ENCODE data around the gene NECTIN1.

NECTIN1 gene

DNA sequence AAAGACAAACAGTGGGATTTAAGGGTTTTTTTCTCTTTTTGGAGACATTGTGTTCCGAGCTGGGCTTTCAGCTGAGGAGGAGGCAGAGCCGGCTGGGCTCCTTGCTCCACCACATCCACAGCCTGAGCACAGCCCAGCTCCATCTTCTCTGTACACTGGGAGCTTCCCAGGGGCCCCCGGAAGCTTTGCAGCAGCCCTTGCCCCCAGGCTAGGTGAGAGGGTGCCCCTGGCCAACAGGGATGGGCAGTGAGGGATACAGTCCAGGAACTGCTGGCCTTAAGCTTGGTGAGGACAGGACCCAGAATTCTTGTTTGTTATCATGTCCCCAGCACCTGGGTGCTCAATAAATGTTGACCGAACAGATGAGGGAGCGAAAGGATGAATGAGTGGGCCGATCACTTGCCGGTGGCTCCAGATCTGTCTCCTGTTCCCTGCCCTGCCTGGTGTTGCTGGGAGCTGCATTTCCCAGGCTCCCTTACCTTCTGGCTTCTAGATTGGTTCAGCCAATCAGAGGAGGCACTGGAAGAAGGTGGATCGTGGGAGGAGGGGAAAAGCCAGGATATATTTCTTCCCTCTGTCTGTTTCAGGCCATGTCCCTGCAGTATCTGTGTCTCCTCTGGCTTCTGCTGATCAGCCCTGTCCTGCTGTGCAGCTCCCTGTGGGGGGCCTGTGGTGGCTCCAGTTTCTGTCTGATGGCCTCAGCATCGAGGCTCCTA lies 26.5 kb upstream of the NECTIN1 start:
- DNase-seq, result no peak

DNA sequence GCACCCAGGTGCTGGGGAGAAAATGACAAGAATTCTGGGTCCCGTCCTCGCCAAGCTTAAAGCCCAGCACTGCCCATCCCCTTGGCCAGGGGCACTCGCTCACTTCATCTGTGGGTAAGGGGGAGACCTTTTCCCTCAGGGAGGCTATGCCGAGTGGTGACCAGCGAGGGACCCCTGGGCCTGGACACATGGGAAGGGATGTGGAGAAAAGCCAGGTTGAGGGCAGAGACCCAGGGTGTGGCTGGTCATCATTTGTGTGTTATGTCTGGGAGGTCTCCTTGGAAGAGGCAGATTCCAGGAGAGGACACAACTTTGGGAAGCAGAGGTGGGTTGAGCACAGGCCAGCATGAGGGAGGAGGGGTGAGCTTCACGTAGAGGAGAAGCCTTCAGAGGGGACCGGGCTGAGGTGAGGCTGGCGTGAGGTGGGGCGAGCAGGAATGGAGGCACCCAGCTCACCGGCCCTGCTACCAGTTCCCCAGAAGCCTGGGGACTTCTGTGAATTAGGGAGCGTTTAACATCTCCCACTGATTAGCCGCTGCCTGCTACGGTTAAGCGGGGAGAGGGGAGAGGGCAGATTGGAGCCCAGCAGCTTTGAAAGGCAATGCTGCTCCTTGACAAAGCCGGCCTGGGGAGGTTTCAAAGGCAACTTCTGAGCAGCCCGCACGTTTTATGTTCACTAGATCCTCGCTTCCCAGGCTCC lies 25.8 kb upstream of the NECTIN1 start:
- no peak for DNase-seq

DNA sequence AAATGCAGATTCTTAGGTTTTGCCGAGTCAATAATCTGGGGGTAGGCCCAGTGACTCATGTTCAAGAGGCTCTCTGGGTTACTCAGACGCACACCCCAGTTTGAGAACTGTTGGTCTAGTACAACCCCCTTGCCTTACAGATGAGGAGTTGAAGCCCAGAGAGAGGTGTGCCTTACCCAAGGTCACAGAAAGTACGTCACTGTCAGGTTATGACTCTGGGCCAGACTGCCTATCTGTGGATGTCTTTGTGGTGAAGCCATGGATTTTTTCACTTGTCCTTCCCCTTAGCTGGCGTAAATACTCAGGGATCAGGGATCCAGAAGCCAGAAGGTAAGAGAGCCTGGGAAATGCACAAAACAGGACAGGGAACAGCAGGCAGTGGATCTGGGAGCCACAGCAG lies 25.2 kb upstream of the NECTIN1 start:
- no peak for DNase-seq

DNA sequence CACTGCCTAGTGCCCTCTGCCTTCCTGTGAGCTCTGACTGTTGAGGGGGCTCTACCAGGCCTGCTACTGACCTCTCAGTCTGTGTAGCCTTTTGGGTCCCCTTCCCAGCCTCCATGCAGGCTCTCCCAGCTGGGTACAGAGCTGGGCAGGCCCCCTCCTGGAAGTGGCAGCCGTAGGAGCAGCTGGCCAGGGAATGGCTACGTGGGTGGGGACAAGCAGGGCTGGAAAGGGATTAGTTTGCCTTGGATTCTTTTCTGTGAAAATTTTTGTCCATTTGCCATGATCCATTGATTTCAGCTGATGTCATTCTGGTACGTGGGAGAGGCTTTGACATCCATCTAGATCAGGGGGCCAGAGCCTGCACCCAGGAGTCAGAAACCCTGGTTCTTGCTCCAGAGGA lies 23.9 kb upstream of the NECTIN1 start:
- peak; percentile 65 for DNase-seq

DNA sequence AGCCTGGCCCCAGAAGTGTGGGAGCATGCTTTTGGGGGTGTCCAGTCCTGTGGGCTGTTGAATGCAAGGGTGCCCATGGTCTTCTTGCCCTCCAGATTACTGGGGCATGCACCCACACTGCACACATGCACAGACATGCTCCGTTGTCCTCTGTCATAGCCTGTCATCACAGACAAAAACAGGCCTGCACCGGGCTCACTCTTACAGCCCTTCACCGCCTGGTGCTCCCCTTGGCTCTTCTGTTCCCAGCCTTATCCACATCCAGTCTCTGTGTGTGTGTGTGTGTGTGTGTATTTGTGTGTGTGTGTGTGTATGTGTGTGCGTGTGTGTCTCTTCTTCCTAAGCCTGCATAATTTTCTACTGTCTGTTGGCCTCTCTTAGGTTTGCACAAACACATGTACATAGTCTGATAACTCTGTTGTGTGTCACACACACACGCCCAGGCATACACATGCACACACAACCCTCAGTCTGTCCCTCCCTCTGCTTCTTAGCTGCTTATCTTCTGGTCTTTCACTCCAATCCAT lies 23.4 kb upstream of the NECTIN1 start:
- no peak for DNase-seq

DNA sequence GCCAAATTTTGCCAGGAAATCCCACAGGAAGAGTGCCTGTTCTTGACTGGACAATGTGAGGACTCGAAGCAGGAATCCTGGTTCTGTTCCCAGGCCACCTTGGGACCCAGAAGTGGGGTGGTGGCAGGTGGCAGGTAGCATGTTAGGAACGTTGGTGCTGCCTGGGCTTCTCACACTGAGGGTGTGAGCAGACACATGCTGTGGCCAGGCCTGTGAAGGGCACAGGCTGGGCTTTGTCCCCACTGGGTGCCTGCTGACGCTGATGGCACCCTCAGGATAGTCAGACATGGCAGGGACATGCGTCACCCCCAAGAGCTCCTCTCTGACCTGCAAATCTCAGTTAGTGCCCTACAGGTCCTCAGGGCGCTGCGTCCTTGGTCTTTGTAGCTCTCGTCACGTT lies 21.1 kb upstream of the NECTIN1 start:
- DNase-seq, result no peak

DNA sequence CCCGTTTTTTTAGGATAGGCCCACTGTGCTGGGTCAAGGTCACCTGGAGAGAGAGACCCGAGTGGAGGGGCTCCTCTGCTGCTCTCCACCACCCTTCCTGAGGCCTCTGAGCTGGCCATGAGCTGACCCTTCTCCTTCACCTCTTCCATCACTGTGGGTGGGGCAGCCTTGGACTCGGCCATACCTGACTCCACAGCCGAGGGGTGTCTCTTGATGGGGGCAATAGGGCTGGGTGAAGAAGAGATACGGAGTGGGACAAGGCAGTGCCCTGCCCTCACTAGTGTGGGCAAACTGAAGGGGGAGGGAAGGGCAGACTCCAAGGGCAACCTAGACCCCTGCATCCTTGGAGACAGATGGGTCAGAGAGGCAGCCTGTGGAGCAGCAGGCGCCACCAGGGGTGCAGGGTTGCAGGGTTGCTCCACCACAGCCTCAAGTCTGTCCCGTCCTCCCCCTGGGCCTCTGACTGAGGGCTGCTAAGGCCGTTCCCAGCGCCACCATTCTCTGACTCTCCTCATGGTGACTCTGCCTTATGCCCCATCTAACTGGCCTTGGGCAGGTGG lies 20.1 kb upstream of the NECTIN1 start:
- DNase-seq, result no peak

DNA sequence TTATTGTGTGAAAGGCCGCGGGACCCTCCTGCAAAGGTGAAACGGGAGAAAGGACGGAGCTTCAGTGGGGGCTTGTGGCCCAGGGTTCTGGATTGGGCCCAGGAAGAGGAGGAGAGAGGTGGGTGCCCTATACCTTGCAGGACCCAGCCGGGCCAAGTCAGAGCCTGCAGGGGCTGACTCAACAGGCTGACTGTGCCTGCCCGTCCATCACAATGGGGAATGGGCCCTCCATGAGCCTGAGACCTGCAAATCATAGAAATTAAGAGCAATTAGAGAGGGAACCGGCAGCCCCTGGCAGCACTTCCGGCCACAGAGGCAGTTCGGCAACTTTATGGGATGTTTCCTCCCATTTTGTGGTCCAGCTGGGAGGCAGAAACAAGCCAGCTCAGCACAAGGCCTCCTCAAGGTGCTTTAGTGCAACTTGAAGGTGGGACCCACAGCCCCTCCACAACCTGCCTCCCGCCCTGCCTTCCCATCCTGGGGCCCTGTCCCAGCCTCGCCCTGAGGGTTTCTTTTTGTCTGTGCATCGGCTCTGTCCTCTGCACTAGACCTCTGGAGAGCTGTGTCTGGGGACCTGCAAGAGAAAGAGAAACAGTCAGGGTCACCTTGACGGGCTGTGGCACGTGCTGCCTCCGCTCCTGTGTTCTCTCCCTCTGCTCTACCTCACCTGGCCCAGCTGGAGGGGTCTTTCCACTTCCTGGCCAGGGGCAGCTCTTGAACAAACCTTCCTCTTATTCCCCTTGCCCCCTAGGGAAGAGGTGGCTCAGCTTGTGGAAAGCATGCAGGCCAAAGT lies 19.1 kb upstream of the NECTIN1 start:
- no peak for DNase-seq

DNA sequence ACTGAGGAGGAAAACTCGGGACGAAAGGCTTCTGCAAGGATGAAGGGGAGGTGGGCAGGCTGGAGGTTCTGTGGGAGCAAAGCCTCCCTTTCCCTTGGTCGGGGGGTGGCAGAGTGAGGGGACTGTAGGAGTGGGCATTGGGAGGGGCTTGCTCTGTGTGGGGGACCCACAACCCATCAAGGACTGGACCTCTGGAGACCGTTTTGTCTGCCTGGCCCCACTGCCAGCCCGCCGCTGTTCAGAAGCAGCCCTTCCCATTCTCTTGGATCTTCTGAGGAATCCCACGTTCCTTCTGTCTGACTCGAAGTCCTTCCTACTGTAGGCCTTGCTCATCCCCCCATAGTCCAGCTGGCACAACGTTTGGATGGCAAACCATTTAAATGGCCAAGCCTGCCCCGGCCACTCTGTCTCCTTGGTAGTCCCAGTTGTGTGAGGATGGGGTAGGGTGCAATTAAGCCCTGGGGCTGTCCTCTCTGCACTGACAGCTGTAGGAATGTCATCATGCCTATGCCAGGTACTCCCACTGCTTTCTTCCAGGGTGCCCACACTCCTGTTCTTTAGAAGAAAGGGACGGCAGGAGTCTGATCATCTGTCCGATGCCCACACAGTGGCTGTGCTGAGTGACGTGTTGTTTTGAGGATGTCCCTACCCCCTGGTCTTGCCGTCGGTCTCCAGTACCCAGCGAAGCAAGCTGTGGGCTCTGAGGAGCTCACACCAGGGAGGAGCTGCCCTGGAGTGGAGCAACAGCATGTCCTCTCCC lies 17.0 kb upstream of the NECTIN1 start:
- no peak for DNase-seq

DNA sequence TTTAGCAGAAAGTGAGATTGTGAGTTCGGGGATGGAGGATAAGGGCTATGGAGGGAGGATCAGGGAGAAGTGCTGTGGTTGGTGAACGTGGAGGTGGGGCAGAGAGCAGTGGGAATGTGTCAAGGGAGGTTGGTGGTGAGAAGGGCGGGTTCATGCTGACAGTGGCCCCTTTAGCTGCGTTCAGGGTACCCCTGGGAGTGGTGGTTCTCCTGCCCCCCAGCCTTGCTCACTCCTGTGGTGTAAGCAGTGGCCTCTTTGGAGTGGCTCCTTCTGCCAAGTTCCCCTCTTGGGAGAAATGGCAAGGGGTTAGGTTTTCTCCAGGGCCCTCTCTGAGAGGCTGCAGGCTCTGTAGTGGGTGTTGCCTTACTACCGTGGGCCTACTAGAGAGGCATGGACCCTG lies 16.1 kb upstream of the NECTIN1 start:
- no peak for DNase-seq

DNA sequence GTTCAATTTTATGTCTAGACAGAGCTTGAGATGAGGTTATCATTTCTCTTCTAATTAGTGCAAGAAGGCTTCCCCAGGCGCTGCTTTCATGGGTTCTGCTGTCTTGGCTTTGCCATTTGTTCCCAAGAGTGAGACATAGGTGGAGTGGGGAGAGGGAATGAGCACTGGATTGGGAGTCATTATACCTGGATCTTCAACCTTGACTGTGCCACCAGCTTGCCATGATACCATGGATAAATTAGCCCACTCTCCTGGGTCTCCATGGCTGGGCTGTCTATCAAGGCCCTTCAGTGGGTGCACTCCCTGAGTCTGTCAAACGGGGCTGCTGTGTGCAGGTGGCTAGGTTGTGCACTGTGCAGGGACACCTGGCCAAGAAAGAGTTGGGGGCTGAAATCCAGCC lies 15.6 kb upstream of the NECTIN1 start:
- DNase-seq, result no peak

DNA sequence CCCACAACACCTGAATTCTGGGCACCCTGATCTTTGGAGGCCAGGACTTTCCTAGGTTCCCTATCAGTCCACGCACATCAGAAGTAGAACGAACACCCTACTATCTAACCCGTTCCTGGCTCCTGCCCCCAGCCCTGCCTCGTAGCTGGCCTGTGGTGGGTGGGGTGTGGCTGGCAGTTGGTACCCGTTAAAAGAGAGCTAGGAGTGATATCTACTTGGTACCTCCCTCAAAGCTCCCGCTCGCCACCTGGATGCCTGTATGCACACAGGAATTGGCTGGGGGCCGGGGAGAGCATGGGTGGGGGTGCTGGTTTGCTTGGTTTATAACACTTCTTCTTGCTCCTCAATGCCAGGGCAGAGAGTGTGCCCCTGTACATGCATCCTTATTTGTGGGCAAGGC lies 14.0 kb upstream of the NECTIN1 start:
- DNase-seq, result no peak

DNA sequence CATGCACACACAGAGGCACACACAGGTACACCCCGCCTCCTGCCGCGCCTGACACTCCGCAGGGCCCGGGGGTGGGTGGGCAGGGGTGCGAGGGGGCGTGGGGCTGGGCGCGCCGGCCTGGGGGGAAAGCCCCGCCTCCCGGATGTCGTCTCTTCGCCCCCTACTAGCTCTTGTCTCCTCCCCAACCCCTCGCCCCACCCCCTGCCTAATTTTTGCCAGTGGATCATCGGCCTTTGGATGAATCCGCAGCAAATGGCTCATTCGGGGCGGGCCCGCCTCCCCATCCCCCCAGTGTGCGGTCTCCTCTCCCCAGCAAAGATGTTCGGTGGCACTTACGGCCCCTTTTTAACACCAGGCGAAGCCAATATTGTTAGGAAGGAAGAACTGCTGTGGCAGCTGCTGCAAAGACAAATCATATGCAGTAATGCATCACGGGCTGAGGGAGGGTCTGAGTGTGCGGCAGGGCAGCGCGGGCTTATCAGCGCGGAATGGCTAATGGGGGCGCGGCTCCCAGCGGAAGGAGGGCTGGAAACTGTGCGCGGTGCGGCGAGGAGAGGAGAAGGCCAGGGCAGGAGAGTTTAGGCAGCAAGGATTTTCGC lies 13.4 kb upstream of the NECTIN1 start:
- DNase-seq, result peak; percentile 72

DNA sequence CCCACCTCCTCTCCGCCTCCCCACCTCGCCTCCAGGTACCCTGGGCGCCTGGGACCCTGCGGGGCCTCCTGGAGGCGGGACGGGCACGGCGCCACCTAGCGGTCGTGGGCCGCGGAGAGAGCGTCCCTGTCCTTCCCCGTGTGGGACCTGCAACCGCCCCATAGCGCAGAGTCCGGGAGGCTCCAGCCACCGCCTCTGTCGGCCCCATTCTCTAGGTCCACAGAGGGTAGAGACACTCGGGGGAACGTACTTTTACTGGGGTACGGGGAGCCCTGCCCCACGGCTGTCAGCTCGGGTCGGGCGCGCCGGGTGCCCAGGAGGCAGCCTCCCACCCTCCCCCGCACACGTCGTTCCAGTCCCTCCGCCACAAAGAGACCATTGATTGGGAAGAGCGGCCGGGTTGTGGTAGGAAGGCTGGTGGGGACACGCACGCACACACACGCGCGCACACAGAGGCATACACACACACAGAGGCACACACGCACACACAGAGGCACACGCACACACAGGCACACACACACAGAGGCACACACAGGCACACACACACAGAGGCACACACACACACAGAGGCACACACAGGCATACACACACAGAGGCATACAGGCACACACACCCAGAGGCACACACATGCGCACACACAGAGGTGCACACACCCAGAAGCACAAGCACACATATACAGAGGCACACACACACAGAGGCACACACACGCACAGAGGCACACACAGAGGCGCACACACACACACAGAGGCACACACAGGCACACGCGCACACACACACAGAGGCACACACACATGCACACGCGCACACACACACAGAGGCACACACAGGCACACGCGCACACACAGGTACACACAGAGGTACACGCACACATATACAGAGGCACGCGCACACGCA lies 12.6 kb upstream of the NECTIN1 start:
- DNase-seq, result peak; percentile 66

DNA sequence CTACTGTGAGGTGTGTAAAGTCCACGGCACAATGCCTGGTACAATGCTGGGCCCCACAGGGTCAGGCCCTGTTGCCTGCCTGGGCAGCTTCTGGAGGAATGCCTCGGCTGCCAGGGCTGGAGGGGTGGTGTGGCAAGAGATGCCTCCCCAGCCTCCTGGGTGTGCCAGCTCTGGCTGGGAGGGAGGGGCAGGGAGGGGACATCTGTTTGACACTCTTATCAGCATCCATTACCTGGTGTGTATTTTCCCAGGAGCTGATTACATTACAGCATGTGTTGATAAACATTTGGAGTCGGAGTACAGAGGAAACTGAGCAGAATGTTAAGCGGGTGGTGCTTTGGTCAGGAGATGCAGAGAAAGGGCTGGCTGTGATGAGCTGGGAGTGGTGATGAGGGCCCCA lies 11.0 kb upstream of the NECTIN1 start:
- DNase-seq, result no peak

DNA sequence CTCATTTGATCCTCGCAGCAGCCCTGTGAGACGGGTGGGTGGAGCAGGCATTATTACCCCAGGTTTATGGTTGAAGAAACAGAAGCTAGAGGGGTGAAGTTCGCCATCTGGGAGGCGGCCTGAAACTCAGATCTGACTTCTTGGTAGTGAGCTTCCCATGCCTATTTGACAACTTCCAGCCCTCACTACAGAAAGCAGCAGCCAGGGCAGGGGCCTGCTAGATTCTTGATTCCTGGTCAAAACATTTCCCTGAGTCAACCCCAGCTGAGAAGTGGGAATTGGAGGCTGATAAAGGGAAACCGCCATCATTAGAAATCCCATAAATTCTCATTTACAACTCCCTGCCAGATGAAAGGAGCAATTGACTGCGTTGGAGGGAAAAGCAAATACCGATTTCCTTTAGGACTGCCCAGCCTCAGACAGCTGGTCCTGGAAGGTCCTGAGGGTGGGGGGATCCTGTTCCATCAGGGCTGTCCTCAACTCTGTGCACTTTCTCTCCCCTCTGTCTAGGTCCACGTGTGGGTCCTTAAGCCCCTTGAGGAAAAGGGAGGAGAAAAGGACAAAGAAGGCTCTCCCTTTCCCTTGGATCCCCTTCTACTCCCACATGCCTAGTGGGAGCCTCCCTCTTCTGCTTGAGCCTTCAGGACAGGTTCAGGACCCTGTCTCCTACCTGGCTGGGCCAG lies 10.2 kb upstream of the NECTIN1 start:
- DNase-seq, result no peak

DNA sequence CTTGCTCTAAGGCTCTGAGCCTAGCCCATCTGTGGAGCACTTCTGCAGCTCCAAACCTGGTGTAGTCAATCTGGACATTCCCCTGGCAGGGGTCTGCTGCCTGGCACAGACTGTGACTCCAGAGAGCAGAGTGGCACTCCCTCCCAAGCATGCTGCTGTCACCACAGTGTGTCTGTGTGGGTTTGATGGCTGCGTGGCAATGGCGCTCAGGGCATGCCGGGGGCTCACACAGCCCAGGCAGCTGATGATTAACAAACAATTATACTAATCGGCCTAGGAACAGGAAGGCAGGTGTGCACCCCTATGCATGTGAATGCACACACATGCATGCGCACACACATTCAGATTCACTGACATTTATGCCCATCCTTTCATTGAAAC lies 9.0 kb upstream of the NECTIN1 start:
- DNase-seq, result no peak

DNA sequence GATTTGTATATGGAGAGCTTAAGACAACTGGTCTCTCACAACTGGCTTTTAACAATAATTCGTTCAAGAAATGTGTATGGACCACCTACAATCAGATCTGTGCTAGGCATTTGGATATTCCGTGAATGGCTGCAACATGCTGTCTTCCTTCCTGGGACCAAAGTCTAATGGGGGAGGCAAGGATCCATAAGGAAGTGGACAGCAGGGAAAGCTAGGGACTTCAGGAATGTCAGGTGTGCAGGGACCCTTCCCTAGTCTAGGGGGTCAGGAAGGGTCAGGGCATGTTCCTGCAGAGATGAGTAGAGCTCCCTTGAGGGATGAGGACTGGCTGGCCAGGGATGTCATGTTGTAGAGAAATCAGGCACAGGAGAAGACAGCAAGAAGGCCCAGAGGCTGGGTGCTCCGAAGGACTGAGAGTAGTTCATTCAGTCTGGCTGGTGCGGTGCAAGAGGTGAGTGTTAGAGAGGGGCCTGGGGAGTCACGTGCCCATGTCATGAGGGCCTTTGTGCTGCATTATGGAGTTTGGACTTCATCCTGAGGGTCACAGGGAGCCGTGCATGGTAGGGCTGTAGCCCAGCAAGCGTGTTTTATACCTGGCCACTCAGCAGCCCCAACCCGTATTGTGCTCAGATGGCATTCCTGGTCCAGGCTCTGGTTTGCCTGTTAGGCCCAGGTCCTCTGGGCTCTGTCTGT lies 8.5 kb upstream of the NECTIN1 start:
- no peak for DNase-seq

DNA sequence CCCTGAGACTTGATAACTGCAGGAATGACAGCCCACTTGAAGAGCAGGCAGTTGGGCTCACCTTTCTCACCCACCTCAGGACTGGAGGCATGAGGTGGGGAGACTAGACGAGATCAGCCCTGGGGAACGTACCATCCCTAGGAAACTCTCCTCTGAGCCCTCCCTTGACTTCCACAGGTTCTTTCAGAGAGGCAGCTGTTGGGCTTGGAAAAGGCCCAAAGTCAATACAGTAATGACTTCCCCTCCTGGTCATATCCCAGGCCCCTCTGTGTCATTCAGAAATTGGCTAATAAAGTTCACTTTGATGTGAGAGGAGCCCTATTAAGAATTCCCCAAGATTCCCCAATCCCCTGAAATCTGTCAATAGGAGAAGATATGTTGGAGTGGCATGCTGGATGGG lies 5.8 kb upstream of the NECTIN1 start:
- DNase-seq, result no peak
